HEK293 (cell line): ENCODE data around the gene MIR17HG.

Experiments used
- CTCF ChIA-PET: fragments of 350-600 bp; formaldehyde crosslinking; extraction: SDS; loops from one replicate; lab custom pipeline; 2021; ENCODE audit warnings: antibody characterized with exemption; lab: Yijun Ruan, JAX
- POLR2A ChIA-PET: fragments of 300-600 bp; formaldehyde crosslinking; extraction: SDS; loops from one replicate; lab custom pipeline; 2020; ENCODE audit warnings: antibody characterized with exemption, inconsistent platforms; lab: Yijun Ruan, JAX
- H3K27ac ChIP-seq: fragments of 200-500 bp; sonication (Bioruptor generic); 2 replicates; pipeline ENCODE4 v1.5.1; 2014; ENCODE audit warnings: low read depth, low read length, control low read depth, inconsistent platforms; ENCODE audit errors: extremely low read depth
- H3K36me3 ChIP-seq, 2 experiments: fragments of 200-500 bp in 1 of 2; sonication (Bioruptor generic) in 1 of 2; 1 replicate in 1 of 2; 2 replicates in 1 of 2; pipeline ENCODE4 v1.5.1; 2014 to 2017; ENCODE audit warnings: inconsistent platforms in 2 of 2, low read length in 2 of 2; ENCODE audit not compliant: control insufficient read depth in 2 of 2, insufficient read depth in 1 of 2
- H3K4me1 ChIP-seq: fragments of 200-500 bp; sonication (Bioruptor generic); 2 replicates; pipeline ENCODE4 v1.5.1; 2014; ENCODE audit warnings: mild to moderate bottlenecking, low read length, inconsistent platforms; ENCODE audit not compliant: control insufficient read depth, insufficient read depth
- H3K4me3 ChIP-seq: 2 replicates; pipeline ENCODE4 v1.5.1; 2011; ENCODE audit warnings: low read depth, mild to moderate bottlenecking, control low read depth, low read length, moderate library complexity
- H3K9me3 ChIP-seq: fragments of 200-500 bp; sonication (Bioruptor generic); 2 replicates; pipeline ENCODE4 v1.5.1; 2014; ENCODE audit warnings: low read depth, low read length, inconsistent platforms; ENCODE audit not compliant: control insufficient read depth, insufficient read depth
- EGR2 ChIP-seq: fragments of 450-650 bp; formaldehyde crosslinking; IDR thresholded peaks from 2 replicates; pipeline ENCODE4 v1.5.1; 2016; ENCODE audit warnings: low read depth, missing biosample characterization, missing genetic modification characterization
- FEZF1 ChIP-seq: fragments of 450-650 bp; formaldehyde crosslinking; IDR thresholded peaks from 2 replicates; pipeline ENCODE4 v1.5.1; 2016; ENCODE audit warnings: missing biosample characterization, missing genetic modification characterization
- GLI2 ChIP-seq: fragments of 450-650 bp; formaldehyde crosslinking; IDR thresholded peaks from 2 replicates; pipeline ENCODE4; 2017; ENCODE audit warnings: missing biosample characterization, missing genetic modification characterization, low read depth, borderline replicate concordance
- IKZF3 ChIP-seq: fragments of 450-650 bp; IDR thresholded peaks from 2 replicates; pipeline ENCODE4 v1.5.0; 2018; ENCODE audit warnings: missing biosample characterization, mild to moderate bottlenecking, missing genetic modification characterization, moderate library complexity
- SALL2 ChIP-seq: fragments of 450-650 bp; formaldehyde crosslinking; IDR thresholded peaks from 2 replicates; pipeline ENCODE4 v1.5.0; 2017; ENCODE audit warnings: missing biosample characterization, mild to moderate bottlenecking, missing genetic modification characterization, borderline replicate concordance
- SCRT2 ChIP-seq: fragments of 450-650 bp; formaldehyde crosslinking; IDR thresholded peaks from 2 replicates; pipeline ENCODE4 v1.5.1; 2016; ENCODE audit warnings: missing biosample characterization, missing genetic modification characterization
- ZNF112 ChIP-seq: fragments of 450-650 bp; formaldehyde crosslinking; IDR thresholded peaks from 2 replicates; pipeline ENCODE4 v1.5.0; 2017; ENCODE audit warnings: missing biosample characterization, missing genetic modification characterization
- ZNF133 ChIP-seq: fragments of 450-650 bp; formaldehyde crosslinking; IDR thresholded peaks from 2 replicates; pipeline ENCODE4 v1.5.1; 2016; ENCODE audit warnings: missing biosample characterization, missing genetic modification characterization
- ZNF157 ChIP-seq: fragments of 450-650 bp; formaldehyde crosslinking; IDR thresholded peaks from 2 replicates; pipeline ENCODE4 v1.5.1; 2016; ENCODE audit warnings: missing biosample characterization, missing genetic modification characterization
- ZNF175 ChIP-seq: fragments of 450-650 bp; formaldehyde crosslinking; IDR thresholded peaks from 2 replicates; pipeline ENCODE4 v1.5.1; 2016; ENCODE audit warnings: missing biosample characterization, missing genetic modification characterization
- ZNF214 ChIP-seq: fragments of 450-650 bp; formaldehyde crosslinking; IDR thresholded peaks from 2 replicates; pipeline ENCODE4 v1.5.1; 2017; ENCODE audit warnings: missing biosample characterization, mild to moderate bottlenecking, missing genetic modification characterization, borderline replicate concordance
- ZNF24 ChIP-seq: fragments of 450-650 bp; formaldehyde crosslinking; IDR thresholded peaks from 2 replicates; pipeline ENCODE4 v1.5.1; 2016; ENCODE audit warnings: missing biosample characterization, missing genetic modification characterization
- ZNF391 ChIP-seq: fragments of 450-650 bp; formaldehyde crosslinking; IDR thresholded peaks from 2 replicates; pipeline ENCODE4 v1.5.1; 2016; ENCODE audit warnings: low read depth, missing biosample characterization, missing genetic modification characterization, borderline replicate concordance
- ZNF426 ChIP-seq: fragments of 450-650 bp; formaldehyde crosslinking; IDR thresholded peaks from 2 replicates; pipeline ENCODE4 v1.5.1; 2017; ENCODE audit warnings: missing biosample characterization, missing genetic modification characterization, mild to moderate bottlenecking, inconsistent platforms, moderate library complexity
- ZNF48 ChIP-seq: fragments of 450-650 bp; formaldehyde crosslinking; IDR thresholded peaks from 2 replicates; pipeline ENCODE4 v1.5.1; 2016; ENCODE audit warnings: missing biosample characterization, missing genetic modification characterization
- ZNF521 ChIP-seq: fragments of 450-650 bp; formaldehyde crosslinking; IDR thresholded peaks from 2 replicates; pipeline ENCODE4 v1.5.1; 2017; ENCODE audit warnings: missing biosample characterization, mild to moderate bottlenecking, missing genetic modification characterization
- ZNF768 ChIP-seq: fragments of 450-650 bp; formaldehyde crosslinking; IDR thresholded peaks from 2 replicates; pipeline ENCODE4 v1.5.1; 2018; ENCODE audit warnings: missing biosample characterization, mild to moderate bottlenecking, missing genetic modification characterization
- TF ChIP-seq, protein P1 (sequence below): fragments of 450-650 bp; formaldehyde crosslinking; IDR thresholded peaks from 2 replicates; pipeline ENCODE4 v1.5.1; 2016; ENCODE audit warnings: missing biosample characterization, missing genetic modification characterization
- TF ChIP-seq, protein P2 (sequence below): fragments of 450-650 bp; IDR thresholded peaks from 2 replicates; pipeline ENCODE4 v1.5.1; 2018; ENCODE audit warnings: missing biosample characterization, missing genetic modification characterization
- TF ChIP-seq, protein P3 (sequence below): fragments of 450-650 bp; formaldehyde crosslinking; conservative IDR thresholded peaks from 2 replicates; pipeline ENCODE4 v1.5.1; 2016; ENCODE audit warnings: low read depth, missing biosample characterization, missing genetic modification characterization
- TF ChIP-seq, protein P4 (sequence below): fragments of 450-650 bp; formaldehyde crosslinking; IDR thresholded peaks from 2 replicates; pipeline ENCODE4 v1.5.1; 2016; ENCODE audit warnings: missing biosample characterization, missing genetic modification characterization
- TF ChIP-seq, protein P5 (sequence below): fragments of 450-650 bp; formaldehyde crosslinking; IDR thresholded peaks from 2 replicates; pipeline ENCODE4 v1.5.1; 2016; ENCODE audit warnings: missing biosample characterization, missing genetic modification characterization

Gene MIR17HG

DNA sequence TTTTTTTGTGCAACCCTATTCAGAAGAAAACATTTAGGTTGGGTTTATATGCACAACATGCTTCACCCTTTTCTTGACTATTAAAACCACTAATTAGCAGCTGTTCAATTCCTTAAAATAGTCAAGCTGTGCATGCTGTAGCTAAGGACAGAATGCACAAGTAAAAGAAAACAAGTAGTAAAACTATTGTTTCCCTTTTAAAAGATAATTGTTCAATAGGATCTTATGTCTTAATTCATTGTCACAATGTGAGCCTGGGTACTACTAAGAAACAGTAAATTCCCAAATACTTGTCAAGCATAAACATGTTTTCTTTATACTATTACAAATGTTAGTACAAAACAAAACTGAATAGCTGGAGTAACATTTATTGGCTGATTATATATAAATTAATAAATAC is 32.6 kb upstream of the MIR17HG start:
- Histone ChIP-seq H3K9me3 (no peaks in the 10 kb centered on the region), H3K36me3 (no peaks in the 10 kb centered on the region), H3K4me1 (no peaks in the 10 kb centered on the region), H3K27ac (no peak overlapping the region), H3K4me3 (no peak overlapping the region)
- ChIA-PET POLR2A (no interaction called here), CTCF (interaction anchor here (0.6 kb wide), 1 partner anchor 131 kb away, joined by 4 read pairs; no protein-coding TSS in a partner anchor)
- TF ChIP-seq, protein P1, sequence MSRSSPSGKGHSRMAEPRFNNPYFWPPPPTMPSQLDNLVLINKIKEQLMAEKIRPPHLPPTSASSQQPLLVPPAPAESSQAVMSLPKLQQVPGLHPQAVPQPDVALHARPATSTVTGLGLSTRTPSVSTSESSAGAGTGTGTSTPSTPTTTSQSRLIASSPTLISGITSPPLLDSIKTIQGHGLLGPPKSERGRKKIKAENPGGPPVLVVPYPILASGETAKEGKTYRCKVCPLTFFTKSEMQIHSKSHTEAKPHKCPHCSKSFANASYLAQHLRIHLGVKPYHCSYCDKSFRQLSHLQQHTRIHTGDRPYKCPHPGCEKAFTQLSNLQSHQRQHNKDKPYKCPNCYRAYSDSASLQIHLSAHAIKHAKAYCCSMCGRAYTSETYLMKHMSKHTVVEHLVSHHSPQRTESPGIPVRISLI (tag by site-specific recombination), result no peak
- TF ChIP-seq IKZF3 (tag by site-specific recombination) (no peak), ZNF133 (tag by site-specific recombination) (no peak), ZNF214 (tag by site-specific recombination) (no peak), ZNF391 (tag by site-specific recombination) (no peak)

DNA sequence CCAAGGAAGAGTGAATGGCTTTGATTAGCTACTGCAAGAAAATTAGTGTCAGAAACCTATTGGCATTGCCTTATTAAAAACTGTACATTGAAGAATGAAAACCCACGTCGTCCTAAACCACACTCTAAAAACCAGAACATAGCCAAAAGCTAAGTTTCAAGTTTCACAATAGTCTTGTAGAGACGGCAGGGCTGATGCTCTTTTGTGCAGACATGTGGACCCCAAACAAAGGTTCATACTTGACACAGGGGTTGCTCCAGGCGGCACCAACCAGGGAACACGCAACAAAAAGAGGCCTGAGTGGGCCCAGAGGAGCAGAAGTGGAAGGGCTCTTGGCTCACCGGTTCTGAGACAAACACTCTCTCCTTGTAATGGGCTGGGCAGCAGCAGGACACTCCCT is 28.6 kb upstream of the MIR17HG start:
- Histone ChIP-seq H3K36me3 (no peaks in the 10 kb centered on the region), H3K4me1 (no peaks in the 10 kb centered on the region)
- POLR2A ChIA-PET, result no interaction called here
- TF ChIP-seq, protein P2, sequence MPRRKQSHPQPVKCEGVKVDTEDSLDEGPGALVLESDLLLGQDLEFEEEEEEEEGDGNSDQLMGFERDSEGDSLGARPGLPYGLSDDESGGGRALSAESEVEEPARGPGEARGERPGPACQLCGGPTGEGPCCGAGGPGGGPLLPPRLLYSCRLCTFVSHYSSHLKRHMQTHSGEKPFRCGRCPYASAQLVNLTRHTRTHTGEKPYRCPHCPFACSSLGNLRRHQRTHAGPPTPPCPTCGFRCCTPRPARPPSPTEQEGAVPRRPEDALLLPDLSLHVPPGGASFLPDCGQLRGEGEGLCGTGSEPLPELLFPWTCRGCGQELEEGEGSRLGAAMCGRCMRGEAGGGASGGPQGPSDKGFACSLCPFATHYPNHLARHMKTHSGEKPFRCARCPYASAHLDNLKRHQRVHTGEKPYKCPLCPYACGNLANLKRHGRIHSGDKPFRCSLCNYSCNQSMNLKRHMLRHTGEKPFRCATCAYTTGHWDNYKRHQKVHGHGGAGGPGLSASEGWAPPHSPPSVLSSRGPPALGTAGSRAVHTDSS (tag by site-specific recombination), result no peak
- no peak for TF ChIP-seq ZNF426 (tag by site-specific recombination)
- no peak for TF ChIP-seq SALL2 (tag by site-specific recombination)
- TF ChIP-seq FEZF1 (tag by site-specific recombination), result no peak
- TF ChIP-seq ZNF48 (tag by site-specific recombination), result no peak
- TF ChIP-seq SCRT2 (tag by site-specific recombination), result no peak
- TF ChIP-seq, protein P3, sequence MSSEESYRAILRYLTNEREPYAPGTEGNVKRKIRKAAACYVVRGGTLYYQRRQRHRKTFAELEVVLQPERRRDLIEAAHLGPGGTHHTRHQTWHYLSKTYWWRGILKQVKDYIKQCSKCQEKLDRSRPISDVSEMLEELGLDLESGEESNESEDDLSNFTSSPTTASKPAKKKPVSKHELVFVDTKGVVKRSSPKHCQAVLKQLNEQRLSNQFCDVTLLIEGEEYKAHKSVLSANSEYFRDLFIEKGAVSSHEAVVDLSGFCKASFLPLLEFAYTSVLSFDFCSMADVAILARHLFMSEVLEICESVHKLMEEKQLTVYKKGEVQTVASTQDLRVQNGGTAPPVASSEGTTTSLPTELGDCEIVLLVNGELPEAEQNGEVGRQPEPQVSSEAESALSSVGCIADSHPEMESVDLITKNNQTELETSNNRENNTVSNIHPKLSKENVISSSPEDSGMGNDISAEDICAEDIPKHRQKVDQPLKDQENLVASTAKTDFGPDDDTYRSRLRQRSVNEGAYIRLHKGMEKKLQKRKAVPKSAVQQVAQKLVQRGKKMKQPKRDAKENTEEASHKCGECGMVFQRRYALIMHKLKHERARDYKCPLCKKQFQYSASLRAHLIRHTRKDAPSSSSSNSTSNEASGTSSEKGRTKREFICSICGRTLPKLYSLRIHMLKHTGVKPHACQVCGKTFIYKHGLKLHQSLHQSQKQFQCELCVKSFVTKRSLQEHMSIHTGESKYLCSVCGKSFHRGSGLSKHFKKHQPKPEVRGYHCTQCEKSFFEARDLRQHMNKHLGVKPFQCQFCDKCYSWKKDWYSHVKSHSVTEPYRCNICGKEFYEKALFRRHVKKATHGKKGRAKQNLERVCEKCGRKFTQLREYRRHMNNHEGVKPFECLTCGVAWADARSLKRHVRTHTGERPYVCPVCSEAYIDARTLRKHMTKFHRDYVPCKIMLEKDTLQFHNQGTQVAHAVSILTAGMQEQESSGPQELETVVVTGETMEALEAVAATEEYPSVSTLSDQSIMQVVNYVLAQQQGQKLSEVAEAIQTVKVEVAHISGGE (tag by site-specific recombination), result no peak
- TF ChIP-seq, all 188 proteins: peak for 0
- Histone ChIP-seq H3K9me3 (no peaks in the 10 kb centered on the region), H3K27ac (no peak overlapping the region), H3K4me3 (no peak overlapping the region)
- CTCF ChIA-PET, result no interaction called here

DNA sequence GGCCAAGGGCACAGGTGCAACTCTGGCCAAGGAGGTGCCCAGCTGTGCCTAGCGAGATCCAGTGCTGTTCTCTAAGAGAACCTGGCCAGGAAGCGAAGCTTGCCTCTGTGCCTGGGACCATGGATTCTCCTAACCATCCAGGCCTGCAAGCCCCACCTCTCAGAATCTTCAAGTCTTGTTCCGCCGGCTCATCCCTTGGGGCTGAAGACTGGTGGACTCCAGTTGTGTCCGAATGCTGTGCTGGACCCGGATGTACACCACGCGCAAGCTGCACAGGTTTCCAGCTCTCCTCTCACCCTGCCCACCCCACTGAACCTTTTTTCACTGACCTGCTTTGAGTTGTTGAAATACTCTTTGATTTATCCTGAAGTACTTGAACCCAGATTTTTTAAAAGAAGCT is 27.5 kb upstream of the MIR17HG start:
- Histone ChIP-seq H3K9me3 (no peaks in the 10 kb centered on the region), H3K36me3 (no peaks in the 10 kb centered on the region), H3K4me3 (no peak overlapping the region), H3K27ac (no peak overlapping the region), H3K4me1 (no peaks in the 10 kb centered on the region)
- CTCF ChIA-PET, result interaction anchor here (0.6 kb wide), 1 partner anchor 691 kb away, joined by 4 read pairs; no protein-coding TSS in a partner anchor
- POLR2A ChIA-PET, result no interaction called here
- no peak for TF ChIP-seq ZNF112 (tag by site-specific recombination)
- TF ChIP-seq, protein P4, sequence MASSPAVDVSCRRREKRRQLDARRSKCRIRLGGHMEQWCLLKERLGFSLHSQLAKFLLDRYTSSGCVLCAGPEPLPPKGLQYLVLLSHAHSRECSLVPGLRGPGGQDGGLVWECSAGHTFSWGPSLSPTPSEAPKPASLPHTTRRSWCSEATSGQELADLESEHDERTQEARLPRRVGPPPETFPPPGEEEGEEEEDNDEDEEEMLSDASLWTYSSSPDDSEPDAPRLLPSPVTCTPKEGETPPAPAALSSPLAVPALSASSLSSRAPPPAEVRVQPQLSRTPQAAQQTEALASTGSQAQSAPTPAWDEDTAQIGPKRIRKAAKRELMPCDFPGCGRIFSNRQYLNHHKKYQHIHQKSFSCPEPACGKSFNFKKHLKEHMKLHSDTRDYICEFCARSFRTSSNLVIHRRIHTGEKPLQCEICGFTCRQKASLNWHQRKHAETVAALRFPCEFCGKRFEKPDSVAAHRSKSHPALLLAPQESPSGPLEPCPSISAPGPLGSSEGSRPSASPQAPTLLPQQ (tag by site-specific recombination), result no peak
- no peak for TF ChIP-seq GLI2
- TF ChIP-seq, protein P5, sequence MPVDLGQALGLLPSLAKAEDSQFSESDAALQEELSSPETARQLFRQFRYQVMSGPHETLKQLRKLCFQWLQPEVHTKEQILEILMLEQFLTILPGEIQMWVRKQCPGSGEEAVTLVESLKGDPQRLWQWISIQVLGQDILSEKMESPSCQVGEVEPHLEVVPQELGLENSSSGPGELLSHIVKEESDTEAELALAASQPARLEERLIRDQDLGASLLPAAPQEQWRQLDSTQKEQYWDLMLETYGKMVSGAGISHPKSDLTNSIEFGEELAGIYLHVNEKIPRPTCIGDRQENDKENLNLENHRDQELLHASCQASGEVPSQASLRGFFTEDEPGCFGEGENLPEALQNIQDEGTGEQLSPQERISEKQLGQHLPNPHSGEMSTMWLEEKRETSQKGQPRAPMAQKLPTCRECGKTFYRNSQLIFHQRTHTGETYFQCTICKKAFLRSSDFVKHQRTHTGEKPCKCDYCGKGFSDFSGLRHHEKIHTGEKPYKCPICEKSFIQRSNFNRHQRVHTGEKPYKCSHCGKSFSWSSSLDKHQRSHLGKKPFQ (tag by site-specific recombination), result no peak
- TF ChIP-seq ZNF175 (tag by site-specific recombination), result no peak
- no peak for TF ChIP-seq ZNF24 (tag by site-specific recombination)
- no peak for TF ChIP-seq ZNF521 (tag by site-specific recombination)
- TF ChIP-seq ZNF157 (tag by site-specific recombination), result no peak
- TF ChIP-seq ZNF768 (tag by site-specific recombination), result no peak
- no peak for TF ChIP-seq EGR2 (tag by site-specific recombination)
